GM20000 (cell line): ENCODE results near the gene CD63.
A peak's percentile ranks its signal among the peaks of the same experiment; 100 is the strongest.

Experiments used
- DNase-seq: peaks from one replicate; pipeline ENCODE4 v3.0.0; 2012; ENCODE audit warnings: low spot score
- CTCF ChIP-seq: IDR thresholded peaks from 2 replicates; pipeline ENCODE4 v1.5.1; 2012; ENCODE audit warnings: mild to moderate bottlenecking, control low read depth; ENCODE audit errors: extremely low read depth, missing control alignments

CD63 gene

GRCh38 chr12:55729819-55730818 is 1.3 kb upstream of the CD63 start:
- peak; percentile 75 for DNase-seq
- TF ChIP-seq CTCF, result no peak

GRCh38 chr12:55728186-55728938 is 447 bp downstream of the CD63 start:
- no peak for DNase-seq
- TF ChIP-seq CTCF, result no peak

GRCh38 chr12:55727643-55728185 is 1.1 kb downstream of the CD63 start:
- TF ChIP-seq CTCF, result no peak
- DNase-seq, result no peak

- no peak for DNase-seq
- TF ChIP-seq CTCF, result no peak
These were observed 1.8 kb downstream of the CD63 start for GRCh38 chr12:55726971-55727370.

- no peak for TF ChIP-seq CTCF
- DNase-seq, result no peak
These were observed 3.3 kb downstream of the CD63 start for GRCh38 chr12:55725556-55725955.

GRCh38 chr12:55724940-55725309 is 3.9 kb downstream of the CD63 start:
- DNase-seq, result no peak
- TF ChIP-seq CTCF, result no peak
